GM12892 (cell line): ENCODE results near the gene IL21R.

Source experiments
- POLR2A ChIP-seq: IDR thresholded peaks from 2 replicates; pipeline ENCODE4 v1.6.1; 2011; ENCODE audit warnings: low read depth, low read length, control low read depth
- POLR2AphosphoS5 ChIP-seq: IDR thresholded peaks from 2 replicates; pipeline ENCODE4 v1.6.1; 2011; ENCODE audit warnings: low read depth, low read length, control low read depth
- TAF1 ChIP-seq: IDR thresholded peaks from 2 replicates; pipeline ENCODE4 v1.6.1; 2011; ENCODE audit warnings: low read depth, mild to moderate bottlenecking, control low read depth, low read length, borderline replicate concordance

DNA sequence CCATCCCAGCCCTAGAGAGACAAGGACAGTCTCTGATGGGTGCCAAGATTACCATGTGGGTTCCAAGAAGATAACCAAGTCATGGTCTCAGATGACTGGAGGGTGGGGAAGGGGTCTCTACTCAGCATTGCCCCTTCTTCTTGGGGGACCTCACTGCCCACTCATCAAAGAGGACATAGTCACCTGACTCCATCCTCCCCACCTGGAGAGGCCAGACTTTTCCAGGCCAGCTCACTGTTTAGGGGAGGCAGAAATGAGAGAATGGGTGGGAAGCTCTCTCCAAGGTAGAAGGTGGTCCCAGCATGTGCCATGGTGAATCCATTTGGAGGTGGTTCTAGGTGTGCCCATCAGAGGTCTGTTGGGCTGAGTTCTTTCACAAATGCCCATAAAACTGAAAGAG lies 20.7 kb upstream of the IL21R start:
- TF ChIP-seq POLR2A (no peak), POLR2AphosphoS5 (no peak), TAF1 (no peak)
